ENCODE measurements around the gene SLC2A9.

Gene SLC2A9

GRCh38 chr4:10061650-10062415, 40.5 kb upstream of the SLC2A9 start:
- Histone ChIP-seq H3K56ac (ENCODE audit: low read length) (no peak overlapping the region), H3K79me1 (ENCODE audit: low read length) (no peaks in the 10 kb centered on the region), H3K4me3 (ENCODE audit: low read length) (no peak overlapping the region), H2BK120ac (ENCODE audit: low read depth, low read length) (no peak overlapping the region), H4K8ac (ENCODE audit: low read depth, low read length) (no peak overlapping the region), H3K4me2 (ENCODE audit: low read length) (no peak overlapping the region), H3K27me3 (ENCODE audit: insufficient read depth, low read length, poor library complexity) (no peaks in the 10 kb centered on the region), H3K18ac (ENCODE audit: low read length) (no peak overlapping the region), H3K27ac (ENCODE audit: low read depth, low read length) (no peak overlapping the region), H3K36me3 (ENCODE audit: control insufficient read depth, insufficient read depth, low read length) (no peaks in the 10 kb centered on the region), H4K5ac (ENCODE audit: low read length) (no peak overlapping the region), H3K4me1 (ENCODE audit: control insufficient read depth, low read depth, low read length) (peaks cover 13% of the 10 kb centered on the region), H3K23ac (ENCODE audit: low read length) (no peak overlapping the region), H3K4ac (ENCODE audit: low read depth, low read length) (no peak overlapping the region), H3K9ac (ENCODE audit: low read length) (no peak overlapping the region), H2AK5ac (ENCODE audit: low read length) (no peak overlapping the region), H2BK5ac (ENCODE audit: low read length) (no peak overlapping the region), H3K79me2 (ENCODE audit: control insufficient read depth, insufficient read depth, low read length) (no peaks in the 10 kb centered on the region), H2BK15ac (replicated peaks; ENCODE audit: low read depth) (no peak overlapping the region)
- WGBS (ENCODE audit: extremely low coverage, insufficient coverage, low lambda C conversion rate) = no CpG with 5 or more reads among the region's 3 CpGs
- DNase-seq = no peak

GRCh38 chr4:10058371-10058770, 37.1 kb upstream of the SLC2A9 start:
- H3K4ac ChIP-seq (ENCODE audit: low read depth, low read length) = no peak overlapping the region
- H4K8ac ChIP-seq (ENCODE audit: low read depth, low read length) = no peak overlapping the region
- no peak overlapping the region for H3K9ac ChIP-seq (ENCODE audit: low read length)
- DNase-seq = no peak
- peaks cover 11% of the 10 kb centered on the region for H3K4me1 ChIP-seq (ENCODE audit: control insufficient read depth, low read depth, low read length)
- H3K18ac ChIP-seq (ENCODE audit: low read length) = no peak overlapping the region
- no peak overlapping the region for H3K4me2 ChIP-seq (ENCODE audit: low read length)
- no peak overlapping the region for H2BK120ac ChIP-seq (ENCODE audit: low read depth, low read length)
- no peak overlapping the region for H2BK15ac ChIP-seq (replicated peaks; ENCODE audit: low read depth)
- no peak overlapping the region for H3K27ac ChIP-seq (ENCODE audit: low read depth, low read length)
- H3K56ac ChIP-seq (ENCODE audit: low read length) = no peak overlapping the region
- no CpG with 5 or more reads among the region's 7 CpGs for WGBS (ENCODE audit: extremely low coverage, insufficient coverage, low lambda C conversion rate)
- H3K79me2 ChIP-seq (ENCODE audit: control insufficient read depth, insufficient read depth, low read length) = no peaks in the 10 kb centered on the region
- H2AK5ac ChIP-seq (ENCODE audit: low read length) = no peak overlapping the region
- no peaks in the 10 kb centered on the region for H3K27me3 ChIP-seq (ENCODE audit: insufficient read depth, low read length, poor library complexity)
- H2BK5ac ChIP-seq (ENCODE audit: low read length) = no peak overlapping the region
- no peak overlapping the region for H3K4me3 ChIP-seq (ENCODE audit: low read length)
- H3K23ac ChIP-seq (ENCODE audit: low read length) = no peak overlapping the region
- H3K79me1 ChIP-seq (ENCODE audit: low read length) = no peaks in the 10 kb centered on the region
- H3K36me3 ChIP-seq (ENCODE audit: control insufficient read depth, insufficient read depth, low read length) = no peaks in the 10 kb centered on the region
- no peak overlapping the region for H4K5ac ChIP-seq (ENCODE audit: low read length)

- Histone ChIP-seq H3K4me3 (ENCODE audit: low read length) (no peak overlapping the region), H3K79me1 (ENCODE audit: low read length) (no peaks in the 10 kb centered on the region), H3K9ac (ENCODE audit: low read length) (no peak overlapping the region), H3K23ac (ENCODE audit: low read length) (no peak overlapping the region), H3K18ac (ENCODE audit: low read length) (no peak overlapping the region), H4K8ac (ENCODE audit: low read depth, low read length) (no peak overlapping the region), H3K56ac (ENCODE audit: low read length) (no peak overlapping the region), H2BK15ac (replicated peaks; ENCODE audit: low read depth) (no peak overlapping the region), H4K5ac (ENCODE audit: low read length) (no peak overlapping the region), H2BK120ac (ENCODE audit: low read depth, low read length) (no peak overlapping the region), H3K27me3 (ENCODE audit: insufficient read depth, low read length, poor library complexity) (no peaks in the 10 kb centered on the region), H3K36me3 (ENCODE audit: control insufficient read depth, insufficient read depth, low read length) (no peaks in the 10 kb centered on the region), H3K4ac (ENCODE audit: low read depth, low read length) (no peak overlapping the region), H2AK5ac (ENCODE audit: low read length) (no peak overlapping the region), H3K4me1 (ENCODE audit: control insufficient read depth, low read depth, low read length) (peaks cover 6% of the 10 kb centered on the region), H2BK5ac (ENCODE audit: low read length) (no peak overlapping the region), H3K27ac (ENCODE audit: low read depth, low read length) (no peak overlapping the region), H3K4me2 (ENCODE audit: low read length) (no peak overlapping the region), H3K79me2 (ENCODE audit: control insufficient read depth, insufficient read depth, low read length) (no peaks in the 10 kb centered on the region)
- WGBS (ENCODE audit: extremely low coverage, insufficient coverage, low lambda C conversion rate) = no CpG with 5 or more reads among the region's 4 CpGs
- no peak for DNase-seq
These were observed 35.7 kb upstream of the SLC2A9 start for GRCh38 chr4:10057023-10057395.

- H2BK5ac ChIP-seq (ENCODE audit: low read length) = no peak overlapping the region
- H3K27ac ChIP-seq (ENCODE audit: low read depth, low read length) = no peak overlapping the region
- no peaks in the 10 kb centered on the region for H3K79me2 ChIP-seq (ENCODE audit: control insufficient read depth, insufficient read depth, low read length)
- no peak overlapping the region for H3K18ac ChIP-seq (ENCODE audit: low read length)
- H4K8ac ChIP-seq (ENCODE audit: low read depth, low read length) = no peak overlapping the region
- H3K4me3 ChIP-seq (ENCODE audit: low read length) = no peak overlapping the region
- H3K36me3 ChIP-seq (ENCODE audit: control insufficient read depth, insufficient read depth, low read length) = no peaks in the 10 kb centered on the region
- H3K9ac ChIP-seq (ENCODE audit: low read length) = no peak overlapping the region
- H2BK120ac ChIP-seq (ENCODE audit: low read depth, low read length) = no peak overlapping the region
- no CpG with 5 or more reads among the region's 8 CpGs for WGBS (ENCODE audit: extremely low coverage, insufficient coverage, low lambda C conversion rate)
- no peak overlapping the region for H2AK5ac ChIP-seq (ENCODE audit: low read length)
- no peaks in the 10 kb centered on the region for H3K79me1 ChIP-seq (ENCODE audit: low read length)
- no peak overlapping the region for H2BK15ac ChIP-seq (replicated peaks; ENCODE audit: low read depth)
- DNase-seq = no peak
- H3K27me3 ChIP-seq (ENCODE audit: insufficient read depth, low read length, poor library complexity) = no peaks in the 10 kb centered on the region
- H3K4me1 ChIP-seq (ENCODE audit: control insufficient read depth, low read depth, low read length) = peaks cover 6% of the 10 kb centered on the region
- no peak overlapping the region for H3K56ac ChIP-seq (ENCODE audit: low read length)
- H3K4me2 ChIP-seq (ENCODE audit: low read length) = no peak overlapping the region
- no peak overlapping the region for H3K23ac ChIP-seq (ENCODE audit: low read length)
- H4K5ac ChIP-seq (ENCODE audit: low read length) = no peak overlapping the region
- H3K4ac ChIP-seq (ENCODE audit: low read depth, low read length) = no peak overlapping the region
These were observed 35.2 kb upstream of the SLC2A9 start for GRCh38 chr4:10056334-10057022.

GRCh38 chr4:10055871-10056270, 34.6 kb upstream of the SLC2A9 start:
- H2BK15ac ChIP-seq (replicated peaks; ENCODE audit: low read depth) = no peak overlapping the region
- H3K56ac ChIP-seq (ENCODE audit: low read length) = no peak overlapping the region
- no peaks in the 10 kb centered on the region for H3K36me3 ChIP-seq (ENCODE audit: control insufficient read depth, insufficient read depth, low read length)
- no peak overlapping the region for H3K9ac ChIP-seq (ENCODE audit: low read length)
- no peak overlapping the region for H4K8ac ChIP-seq (ENCODE audit: low read depth, low read length)
- no peaks in the 10 kb centered on the region for H3K79me1 ChIP-seq (ENCODE audit: low read length)
- no peak overlapping the region for H3K18ac ChIP-seq (ENCODE audit: low read length)
- H3K23ac ChIP-seq (ENCODE audit: low read length) = no peak overlapping the region
- no peak overlapping the region for H2BK5ac ChIP-seq (ENCODE audit: low read length)
- no peak overlapping the region for H3K4me3 ChIP-seq (ENCODE audit: low read length)
- peaks cover 8% of the 10 kb centered on the region for H3K4me1 ChIP-seq (ENCODE audit: control insufficient read depth, low read depth, low read length)
- H3K27me3 ChIP-seq (ENCODE audit: insufficient read depth, low read length, poor library complexity) = no peaks in the 10 kb centered on the region
- DNase-seq = no peak
- H2BK120ac ChIP-seq (ENCODE audit: low read depth, low read length) = no peak overlapping the region
- no peak overlapping the region for H3K4me2 ChIP-seq (ENCODE audit: low read length)
- WGBS (ENCODE audit: extremely low coverage, insufficient coverage, low lambda C conversion rate) = no CpG with 5 or more reads among the region's 4 CpGs
- no peak overlapping the region for H2AK5ac ChIP-seq (ENCODE audit: low read length)
- H4K5ac ChIP-seq (ENCODE audit: low read length) = no peak overlapping the region
- no peak overlapping the region for H3K27ac ChIP-seq (ENCODE audit: low read depth, low read length)
- no peaks in the 10 kb centered on the region for H3K79me2 ChIP-seq (ENCODE audit: control insufficient read depth, insufficient read depth, low read length)
- no peak overlapping the region for H3K4ac ChIP-seq (ENCODE audit: low read depth, low read length)
